MM.1S (cell line): ENCODE measurements around the gene ANKIB1.

Experiments
- CTCF ChIP-seq: fragments of 300-600 bp; sonication (generic); IDR thresholded peaks from 2 replicates; pipeline ENCODE4 v1.5.1; 2016; ENCODE audit warnings: antibody characterized with exemption, low read length, mixed read lengths
- EZH2 ChIP-seq: fragments of 300-600 bp; sonication (generic); optimal IDR thresholded peaks from 2 replicates; pipeline ENCODE3; 2017; ENCODE audit warnings: low read depth, mild to moderate bottlenecking, antibody characterized with exemption, low read length, mixed read lengths

- TF ChIP-seq CTCF (no peak), EZH2 (no peak)
Observed at GRCh38 chr7:92402920-92403759, 157.4 kb downstream of the ANKIB1 start.
